DND-41 (cell line): ENCODE data around the gene DMRTA2.

Source experiments
- EZH2 ChIP-seq: IDR thresholded peaks from 3 replicates; pipeline ENCODE4 v1.6.1; 2012; ENCODE audit warnings: borderline replicate concordance, low read depth, mild to moderate bottlenecking, moderate library complexity, low read length, inconsistent platforms; ENCODE audit not compliant: severe bottlenecking
- TF ChIP-seq, protein P1 (sequence below): IDR thresholded peaks from 2 replicates; pipeline ENCODE4 v1.5.1; 2012; ENCODE audit warnings: borderline replicate concordance, low read length, moderate library complexity, mild to moderate bottlenecking; ENCODE audit not compliant: poor library complexity, severe bottlenecking; ENCODE audit errors: extremely low read depth

DNA sequence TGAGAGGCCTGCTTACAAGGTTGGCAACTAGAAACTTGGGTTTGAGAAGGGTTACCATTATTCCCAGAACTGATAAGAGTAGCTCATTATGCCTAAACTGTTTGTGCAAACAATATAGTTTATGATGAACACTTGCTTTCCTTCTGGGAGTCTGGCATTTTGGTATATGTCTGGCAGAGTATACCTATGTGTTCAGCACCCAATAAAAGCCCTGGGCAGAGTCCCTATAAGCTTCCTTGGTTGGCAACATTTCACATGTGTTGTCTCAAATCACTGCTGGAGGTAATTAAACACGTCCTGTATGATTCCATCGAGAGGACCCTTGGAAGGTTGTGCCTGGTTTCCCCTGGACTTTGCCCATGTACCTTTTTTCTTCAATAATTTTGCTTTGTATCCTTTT, 39.7 kb upstream of the DMRTA2 start:
- TF ChIP-seq, protein P1, sequence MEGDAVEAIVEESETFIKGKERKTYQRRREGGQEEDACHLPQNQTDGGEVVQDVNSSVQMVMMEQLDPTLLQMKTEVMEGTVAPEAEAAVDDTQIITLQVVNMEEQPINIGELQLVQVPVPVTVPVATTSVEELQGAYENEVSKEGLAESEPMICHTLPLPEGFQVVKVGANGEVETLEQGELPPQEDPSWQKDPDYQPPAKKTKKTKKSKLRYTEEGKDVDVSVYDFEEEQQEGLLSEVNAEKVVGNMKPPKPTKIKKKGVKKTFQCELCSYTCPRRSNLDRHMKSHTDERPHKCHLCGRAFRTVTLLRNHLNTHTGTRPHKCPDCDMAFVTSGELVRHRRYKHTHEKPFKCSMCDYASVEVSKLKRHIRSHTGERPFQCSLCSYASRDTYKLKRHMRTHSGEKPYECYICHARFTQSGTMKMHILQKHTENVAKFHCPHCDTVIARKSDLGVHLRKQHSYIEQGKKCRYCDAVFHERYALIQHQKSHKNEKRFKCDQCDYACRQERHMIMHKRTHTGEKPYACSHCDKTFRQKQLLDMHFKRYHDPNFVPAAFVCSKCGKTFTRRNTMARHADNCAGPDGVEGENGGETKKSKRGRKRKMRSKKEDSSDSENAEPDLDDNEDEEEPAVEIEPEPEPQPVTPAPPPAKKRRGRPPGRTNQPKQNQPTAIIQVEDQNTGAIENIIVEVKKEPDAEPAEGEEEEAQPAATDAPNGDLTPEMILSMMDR = no peak
- TF ChIP-seq EZH2 = no peak
